ENCODE data around the gene BNC2.

DNA sequence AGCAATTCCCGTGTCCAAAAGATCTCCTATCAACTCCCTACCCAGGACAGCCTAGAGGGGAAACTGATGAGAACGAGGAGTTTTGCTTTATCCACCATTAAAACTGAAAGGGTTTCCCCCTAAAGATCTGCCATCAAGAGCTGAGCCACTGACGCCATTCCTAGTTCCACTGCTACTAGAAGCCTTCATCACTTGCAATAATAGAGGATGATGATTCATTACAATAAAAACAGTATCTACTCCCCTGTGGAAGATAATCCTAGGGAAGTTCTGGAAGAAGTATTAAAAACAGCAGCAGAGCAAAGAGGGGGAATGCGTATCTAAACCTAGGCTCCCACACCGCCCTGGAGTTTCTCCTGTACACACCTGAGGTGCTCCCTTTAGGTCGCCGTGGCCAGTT is 394.5 kb downstream of the BNC2 start:
- no peak for TF ChIP-seq POLR2A (IDR thresholded peaks at IDR 0.05)
- no peak for TF ChIP-seq EP300 (IDR thresholded peaks at IDR 0.05)
- TF ChIP-seq, protein P1, sequence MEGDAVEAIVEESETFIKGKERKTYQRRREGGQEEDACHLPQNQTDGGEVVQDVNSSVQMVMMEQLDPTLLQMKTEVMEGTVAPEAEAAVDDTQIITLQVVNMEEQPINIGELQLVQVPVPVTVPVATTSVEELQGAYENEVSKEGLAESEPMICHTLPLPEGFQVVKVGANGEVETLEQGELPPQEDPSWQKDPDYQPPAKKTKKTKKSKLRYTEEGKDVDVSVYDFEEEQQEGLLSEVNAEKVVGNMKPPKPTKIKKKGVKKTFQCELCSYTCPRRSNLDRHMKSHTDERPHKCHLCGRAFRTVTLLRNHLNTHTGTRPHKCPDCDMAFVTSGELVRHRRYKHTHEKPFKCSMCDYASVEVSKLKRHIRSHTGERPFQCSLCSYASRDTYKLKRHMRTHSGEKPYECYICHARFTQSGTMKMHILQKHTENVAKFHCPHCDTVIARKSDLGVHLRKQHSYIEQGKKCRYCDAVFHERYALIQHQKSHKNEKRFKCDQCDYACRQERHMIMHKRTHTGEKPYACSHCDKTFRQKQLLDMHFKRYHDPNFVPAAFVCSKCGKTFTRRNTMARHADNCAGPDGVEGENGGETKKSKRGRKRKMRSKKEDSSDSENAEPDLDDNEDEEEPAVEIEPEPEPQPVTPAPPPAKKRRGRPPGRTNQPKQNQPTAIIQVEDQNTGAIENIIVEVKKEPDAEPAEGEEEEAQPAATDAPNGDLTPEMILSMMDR (IDR thresholded peaks at IDR 0.05), result no peak
